Panc1 (cell line): ENCODE results near the gene GAD1.

Experiments
- POLR2AphosphoS5 ChIP-seq: IDR thresholded peaks from 2 replicates; pipeline ENCODE4 v1.6.1; 2012; ENCODE audit warnings: mild to moderate bottlenecking, low read depth, low read length, moderate library complexity
- TCF7L2 ChIP-seq: IDR thresholded peaks from 2 replicates; pipeline ENCODE4 v1.6.1; 2011; ENCODE audit warnings: mild to moderate bottlenecking, low read depth, low read length, inconsistent platforms
- TF ChIP-seq, protein P1 (sequence below): fragments of 450-650 bp; IDR thresholded peaks from 2 replicates; pipeline ENCODE4 v1.5.1; 2017; ENCODE audit warnings: mild to moderate bottlenecking
- TF ChIP-seq, protein P2 (sequence below), 2 experiments: IDR thresholded peaks; 2 replicates each; pipeline ENCODE4 v1.6.1; 2011 to 2012; ENCODE audit warnings: low read depth in 2 of 2, control low read depth in 1 of 2, low read length in 1 of 2, mild to moderate bottlenecking in 1 of 2, moderate library complexity in 1 of 2; ENCODE audit not compliant: insufficient read depth in 1 of 2

DNA sequence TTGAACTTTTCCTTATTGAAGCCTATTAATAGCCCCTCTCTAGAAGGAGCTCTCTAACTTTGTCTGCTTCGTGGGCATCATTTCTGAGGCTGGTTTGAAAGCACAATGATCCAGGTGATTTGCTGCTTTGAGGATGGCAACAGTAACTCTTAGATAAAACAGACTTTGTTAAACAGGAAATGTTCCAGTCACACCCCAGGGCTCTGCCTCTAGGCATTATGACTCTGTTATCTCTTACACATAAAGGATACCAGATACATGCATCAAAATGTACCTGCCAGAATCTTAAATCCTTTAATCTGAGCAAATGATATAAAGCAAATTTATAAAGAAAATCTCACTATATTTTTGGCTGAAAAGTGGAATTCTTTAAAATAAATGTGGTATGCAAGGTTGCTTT lies 52.3 kb downstream of the GAD1 start:
- TF ChIP-seq, protein P1, sequence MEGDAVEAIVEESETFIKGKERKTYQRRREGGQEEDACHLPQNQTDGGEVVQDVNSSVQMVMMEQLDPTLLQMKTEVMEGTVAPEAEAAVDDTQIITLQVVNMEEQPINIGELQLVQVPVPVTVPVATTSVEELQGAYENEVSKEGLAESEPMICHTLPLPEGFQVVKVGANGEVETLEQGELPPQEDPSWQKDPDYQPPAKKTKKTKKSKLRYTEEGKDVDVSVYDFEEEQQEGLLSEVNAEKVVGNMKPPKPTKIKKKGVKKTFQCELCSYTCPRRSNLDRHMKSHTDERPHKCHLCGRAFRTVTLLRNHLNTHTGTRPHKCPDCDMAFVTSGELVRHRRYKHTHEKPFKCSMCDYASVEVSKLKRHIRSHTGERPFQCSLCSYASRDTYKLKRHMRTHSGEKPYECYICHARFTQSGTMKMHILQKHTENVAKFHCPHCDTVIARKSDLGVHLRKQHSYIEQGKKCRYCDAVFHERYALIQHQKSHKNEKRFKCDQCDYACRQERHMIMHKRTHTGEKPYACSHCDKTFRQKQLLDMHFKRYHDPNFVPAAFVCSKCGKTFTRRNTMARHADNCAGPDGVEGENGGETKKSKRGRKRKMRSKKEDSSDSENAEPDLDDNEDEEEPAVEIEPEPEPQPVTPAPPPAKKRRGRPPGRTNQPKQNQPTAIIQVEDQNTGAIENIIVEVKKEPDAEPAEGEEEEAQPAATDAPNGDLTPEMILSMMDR = no peak
- no peak for TF ChIP-seq TCF7L2
- no peak for TF ChIP-seq POLR2AphosphoS5
- TF ChIP-seq, protein P2, sequence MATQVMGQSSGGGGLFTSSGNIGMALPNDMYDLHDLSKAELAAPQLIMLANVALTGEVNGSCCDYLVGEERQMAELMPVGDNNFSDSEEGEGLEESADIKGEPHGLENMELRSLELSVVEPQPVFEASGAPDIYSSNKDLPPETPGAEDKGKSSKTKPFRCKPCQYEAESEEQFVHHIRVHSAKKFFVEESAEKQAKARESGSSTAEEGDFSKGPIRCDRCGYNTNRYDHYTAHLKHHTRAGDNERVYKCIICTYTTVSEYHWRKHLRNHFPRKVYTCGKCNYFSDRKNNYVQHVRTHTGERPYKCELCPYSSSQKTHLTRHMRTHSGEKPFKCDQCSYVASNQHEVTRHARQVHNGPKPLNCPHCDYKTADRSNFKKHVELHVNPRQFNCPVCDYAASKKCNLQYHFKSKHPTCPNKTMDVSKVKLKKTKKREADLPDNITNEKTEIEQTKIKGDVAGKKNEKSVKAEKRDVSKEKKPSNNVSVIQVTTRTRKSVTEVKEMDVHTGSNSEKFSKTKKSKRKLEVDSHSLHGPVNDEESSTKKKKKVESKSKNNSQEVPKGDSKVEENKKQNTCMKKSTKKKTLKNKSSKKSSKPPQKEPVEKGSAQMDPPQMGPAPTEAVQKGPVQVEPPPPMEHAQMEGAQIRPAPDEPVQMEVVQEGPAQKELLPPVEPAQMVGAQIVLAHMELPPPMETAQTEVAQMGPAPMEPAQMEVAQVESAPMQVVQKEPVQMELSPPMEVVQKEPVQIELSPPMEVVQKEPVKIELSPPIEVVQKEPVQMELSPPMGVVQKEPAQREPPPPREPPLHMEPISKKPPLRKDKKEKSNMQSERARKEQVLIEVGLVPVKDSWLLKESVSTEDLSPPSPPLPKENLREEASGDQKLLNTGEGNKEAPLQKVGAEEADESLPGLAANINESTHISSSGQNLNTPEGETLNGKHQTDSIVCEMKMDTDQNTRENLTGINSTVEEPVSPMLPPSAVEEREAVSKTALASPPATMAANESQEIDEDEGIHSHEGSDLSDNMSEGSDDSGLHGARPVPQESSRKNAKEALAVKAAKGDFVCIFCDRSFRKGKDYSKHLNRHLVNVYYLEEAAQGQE (IDR thresholded peaks at IDR 0.05; ENCODE audit: insufficient read depth in 1 of 2, low read depth in 2 of 2, low read length in 1 of 2) = no peak
